Stimulated activated CD8-positive, alpha-beta memory T cell treated with anti-CD3 and anti-CD28 coated beads, Interleukin-7, amount 100 ng/mL, for 4 hours (primary cell): Measurements from ENCODE around the gene KLF6.
A peak's percentile ranks its signal among the peaks of the same experiment; 100 is the strongest.

Experiments used
- DNase-seq, 2 donors: peaks; one replicate each; pipeline ENCODE4 v3.0.0-alpha.2; 2020; ENCODE audit warnings: low read depth in 2 of 2

Gene KLF6

DNA sequence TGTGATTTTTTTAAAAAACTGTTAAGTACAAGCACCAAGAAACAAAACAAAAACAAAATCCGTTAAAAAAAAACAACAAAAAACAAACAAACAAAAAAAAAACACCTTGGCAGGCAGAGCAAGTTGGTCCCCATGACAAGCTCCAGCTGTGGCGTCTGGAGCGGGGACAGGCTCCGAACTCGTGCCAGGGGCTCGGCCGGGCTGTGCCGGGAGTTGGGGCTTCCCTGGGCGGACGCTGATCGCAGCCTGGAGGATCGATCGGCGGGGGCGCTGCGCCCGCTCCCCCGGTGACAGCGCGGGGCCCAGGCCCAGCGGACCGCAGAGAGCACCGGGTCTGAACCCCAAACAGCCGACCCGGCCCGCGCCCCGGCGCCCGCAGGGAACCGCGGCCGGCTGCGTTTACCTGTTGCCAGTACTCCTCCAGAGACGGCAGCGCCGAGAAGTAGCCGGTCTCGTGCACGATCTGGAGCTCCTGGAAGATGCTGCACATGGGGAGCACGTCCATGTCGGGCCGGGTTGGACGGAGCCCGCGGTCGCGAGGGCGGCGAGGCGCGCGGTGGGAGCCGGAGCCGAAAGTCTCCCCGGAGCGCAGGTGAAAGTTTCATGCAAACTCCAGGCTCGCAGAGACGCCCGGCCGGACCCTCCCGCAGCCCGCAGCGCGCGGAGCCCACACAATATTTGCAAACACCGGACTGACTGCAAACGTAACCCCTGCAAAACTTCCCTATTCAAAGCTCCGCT, at the start of gene KLF6:
Gene KLF6 (minus strand): TSS at position 700 of the 741 bp plus-strand sequence. CDS start 195 bp downstream, at position 505.
- DNase-seq = no peak

DNA sequence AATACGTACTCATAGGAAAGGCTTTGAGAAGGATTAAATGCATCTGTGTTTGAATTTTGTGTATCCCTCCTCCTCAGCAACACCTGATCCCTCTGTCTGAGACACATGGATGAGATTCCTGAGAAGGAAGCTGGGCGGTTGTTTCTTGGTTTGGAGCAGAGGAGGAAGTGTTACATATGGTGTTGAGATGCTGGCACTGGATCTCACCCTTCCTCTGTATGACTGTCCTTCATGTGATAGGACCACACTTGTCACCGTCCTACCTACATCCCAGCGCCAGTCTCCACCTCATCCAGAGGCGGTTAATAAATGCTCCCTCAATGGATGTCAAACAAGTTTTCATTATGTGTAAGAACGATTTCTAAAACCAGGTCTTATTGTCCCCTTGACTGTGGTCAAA, 49.4 kb upstream of the KLF6 start:
- no peak for DNase-seq

DNA sequence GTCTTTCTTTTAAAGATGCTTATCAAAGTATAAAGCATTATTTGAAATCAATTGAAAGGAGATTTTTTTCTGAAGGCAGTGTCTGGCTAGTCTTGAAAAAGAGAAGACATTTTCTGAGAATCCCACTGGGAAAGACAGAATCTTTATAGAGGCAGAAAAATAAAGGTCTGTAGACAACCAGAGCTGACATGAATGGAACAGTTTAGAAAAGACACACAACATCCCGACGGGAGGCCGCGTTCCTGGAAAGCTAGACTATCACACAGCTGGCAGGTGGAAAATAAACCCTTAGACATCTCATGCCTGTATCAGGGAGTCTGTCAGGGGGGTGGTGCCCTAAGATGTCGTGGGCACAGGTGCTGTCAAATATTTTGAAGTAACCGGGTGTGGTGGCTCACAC, 48.0 kb upstream of the KLF6 start:
- DNase-seq = no peak

DNA sequence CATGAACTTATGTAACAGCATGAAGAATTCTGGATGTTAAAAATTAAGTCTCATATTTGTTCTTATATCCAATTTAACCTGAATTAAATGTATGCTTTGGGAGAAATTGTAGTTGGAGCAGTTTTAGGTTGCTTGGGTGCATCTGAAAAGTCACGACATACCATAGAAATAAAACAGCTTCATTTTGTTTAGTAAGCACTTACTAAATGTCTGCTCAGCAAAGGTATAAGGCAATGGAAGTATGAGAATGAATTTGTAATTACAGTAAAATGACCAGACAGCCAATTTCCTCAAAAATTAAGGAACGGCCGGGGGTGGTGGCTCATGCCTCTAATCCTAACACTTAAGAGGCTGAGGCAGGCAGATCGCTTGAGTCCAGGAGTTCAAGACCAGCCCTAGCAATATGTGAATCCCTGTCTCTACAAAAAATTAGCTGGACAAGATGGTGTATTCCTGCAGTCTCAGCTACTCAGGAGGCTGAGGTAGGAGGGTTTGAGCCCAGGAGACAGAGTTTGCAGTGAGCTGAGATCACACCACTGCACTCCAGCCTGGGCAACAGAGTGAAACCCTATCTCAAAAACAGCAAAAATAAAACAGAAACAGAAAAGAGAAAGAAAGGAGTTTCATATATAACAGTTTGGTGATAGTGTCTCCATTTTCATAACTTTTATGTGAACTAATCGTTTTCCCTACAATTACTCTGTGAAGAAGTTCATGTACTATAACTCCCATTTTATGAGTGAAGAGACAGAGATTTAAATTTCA, 47.2 kb upstream of the KLF6 start:
- DNase-seq = no peak

DNA sequence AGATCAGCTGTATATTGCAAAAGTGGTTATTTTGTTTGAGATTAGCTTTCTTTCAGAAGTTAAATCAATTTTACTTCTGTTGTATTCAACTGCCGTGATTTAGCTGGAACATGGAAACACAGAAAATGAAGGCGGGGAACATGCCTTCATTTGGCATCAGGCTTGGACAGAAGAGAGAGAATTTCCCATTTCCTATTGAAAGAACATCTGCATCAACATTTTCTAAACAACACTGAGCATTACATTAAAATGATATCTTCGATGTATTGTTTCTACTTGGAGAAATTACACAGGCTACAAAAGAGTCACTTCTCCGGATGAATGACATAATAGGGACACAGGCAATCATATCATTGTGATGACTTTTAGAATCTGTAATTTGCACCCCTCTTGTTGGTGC, 46.6 kb upstream of the KLF6 start:
- no peak for DNase-seq

DNA sequence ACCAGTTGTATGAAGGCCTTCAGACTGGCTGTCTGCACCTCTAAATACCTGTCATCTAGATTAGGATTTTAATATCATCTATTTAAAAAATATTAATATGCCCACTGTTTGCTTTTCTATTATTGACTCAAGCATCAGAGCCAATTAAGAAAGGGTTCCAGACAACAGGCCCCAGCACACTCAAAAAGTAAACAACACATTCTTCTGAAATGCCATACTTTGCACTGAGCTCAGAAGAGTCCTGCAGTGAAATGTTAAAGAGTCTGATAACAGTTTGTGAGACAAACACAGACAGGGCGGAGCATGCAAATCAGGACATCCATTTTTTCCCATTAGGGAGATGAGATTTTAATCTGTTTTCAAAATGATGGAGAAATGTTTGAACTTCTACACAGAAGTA, 45.9 kb upstream of the KLF6 start:
- DNase-seq = no peak

DNA sequence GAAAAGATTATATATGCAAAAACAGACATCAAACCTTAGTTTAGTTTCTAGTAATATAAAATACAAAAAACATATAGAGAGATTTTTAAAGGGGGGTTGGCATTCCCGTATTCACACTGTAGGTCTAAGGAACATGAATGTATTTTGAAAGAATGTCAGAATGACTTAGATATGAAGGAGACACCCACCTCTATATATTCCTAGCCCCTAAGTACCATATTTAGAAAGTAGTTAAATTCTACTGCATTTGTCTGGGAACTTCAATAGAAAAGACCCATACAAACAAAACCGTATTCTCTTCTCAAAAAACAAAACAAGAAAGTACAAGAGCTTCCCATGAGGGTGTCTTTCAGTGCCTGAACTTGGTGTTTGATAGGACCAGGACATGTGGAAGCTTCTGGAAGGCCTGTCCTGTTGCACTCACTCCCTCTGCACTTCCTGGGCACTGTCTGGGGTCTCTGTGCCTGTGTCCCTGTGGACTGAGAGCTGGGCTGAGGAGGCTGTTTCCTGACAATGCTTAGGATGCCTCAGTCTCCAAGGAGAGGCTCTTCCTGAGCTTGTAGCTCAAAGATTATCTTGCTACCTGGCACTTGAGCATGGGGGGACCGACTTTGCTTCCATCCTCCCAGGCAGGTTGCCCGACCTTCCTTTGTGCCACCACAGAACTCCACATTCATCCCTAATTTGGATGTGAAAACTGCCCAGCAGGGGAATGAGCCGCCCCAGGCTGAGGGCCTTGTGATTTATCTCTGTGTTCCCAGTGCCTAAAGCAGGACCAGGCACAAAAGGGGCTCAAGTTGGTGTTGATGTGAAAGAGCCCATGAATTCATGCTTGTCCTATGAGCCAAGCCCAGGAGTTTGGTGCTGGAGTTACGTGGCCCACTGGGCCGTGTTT, 44.4 kb upstream of the KLF6 start:
- DNase-seq = no peak

DNA sequence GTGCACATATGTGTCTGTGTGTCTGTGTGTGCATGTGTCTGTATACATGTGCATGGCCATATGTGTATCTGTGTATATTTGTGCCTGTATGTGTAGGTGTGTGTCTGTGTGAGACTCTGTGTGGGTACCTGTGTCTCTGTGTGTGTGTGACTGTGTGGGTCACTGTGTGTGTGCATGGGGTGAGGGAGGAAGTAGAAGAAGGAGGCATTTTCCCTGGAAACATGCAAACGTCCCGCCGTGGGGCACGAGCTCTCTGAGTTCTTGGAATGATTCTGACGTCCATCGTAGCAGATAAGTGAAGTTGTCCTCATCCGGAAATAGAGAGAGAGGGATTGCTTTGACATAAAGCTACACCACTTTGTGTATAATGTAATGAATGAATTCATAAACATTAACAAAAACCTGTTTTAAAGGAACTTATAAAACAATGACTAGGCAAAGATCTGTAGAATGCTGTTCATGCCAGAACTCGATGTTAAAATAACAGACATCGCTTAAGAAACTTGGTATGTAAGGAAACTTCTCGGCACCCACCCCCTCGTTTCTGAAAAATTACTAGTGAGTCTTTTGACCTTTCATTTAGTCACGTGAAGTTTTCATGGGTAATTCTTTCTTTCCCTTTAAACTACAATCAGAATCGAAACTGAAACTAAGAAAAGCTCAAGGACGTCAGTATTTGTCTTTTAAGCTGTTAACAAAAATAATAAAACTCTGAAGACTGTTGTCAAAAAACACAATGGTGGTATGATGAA, 43.6 kb upstream of the KLF6 start:
- peak; percentile 41 to 50 for DNase-seq

DNA sequence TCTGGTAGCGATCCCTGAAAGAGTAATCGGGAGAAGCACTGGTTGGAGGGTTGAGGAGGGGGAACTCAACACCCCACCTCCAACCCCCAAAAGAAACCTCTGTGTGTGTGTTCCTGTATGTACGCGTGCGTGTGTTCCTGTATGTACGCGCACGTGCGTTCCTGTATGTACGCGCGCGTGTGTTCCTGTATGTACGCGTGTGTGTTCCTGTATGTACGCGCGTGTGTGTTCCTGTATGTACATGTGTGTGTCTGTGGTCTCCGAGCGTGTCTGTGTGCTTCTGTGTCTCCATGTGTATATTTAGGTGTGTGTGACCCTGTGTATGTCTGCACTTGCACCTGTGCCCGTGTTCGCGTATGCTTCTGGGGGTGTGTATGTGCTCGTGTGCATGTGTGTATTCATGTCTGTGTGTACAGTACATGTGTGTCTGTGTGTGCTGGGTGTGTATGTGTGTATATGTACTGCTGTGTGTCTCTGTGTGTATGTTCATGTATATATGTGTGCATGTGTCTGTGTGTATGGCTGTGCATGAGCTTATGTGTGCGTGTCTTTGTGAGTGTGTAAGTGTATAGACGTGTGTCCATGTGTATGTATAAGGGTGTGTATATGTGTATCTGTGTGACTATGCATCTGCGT, 42.9 kb upstream of the KLF6 start:
- DNase-seq = no peak

DNA sequence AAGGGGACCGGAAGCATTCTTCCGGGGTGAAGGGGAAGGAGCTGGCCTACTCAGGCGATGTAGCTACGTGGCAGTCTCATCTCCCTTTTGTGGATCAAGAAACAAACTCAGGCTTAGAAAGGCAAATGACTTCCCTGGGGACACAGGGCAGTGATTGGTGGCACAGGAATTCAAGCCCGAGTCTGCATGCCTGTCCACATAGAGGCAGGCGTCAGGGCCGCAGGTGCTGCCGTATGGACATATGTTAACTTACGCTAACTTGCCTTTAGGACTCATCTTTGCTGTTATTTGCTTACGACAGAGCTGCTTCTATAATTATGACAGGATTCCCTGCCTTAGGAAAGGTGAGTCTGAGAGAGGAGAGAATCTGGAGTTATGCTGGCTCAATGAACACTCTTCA, 42.3 kb upstream of the KLF6 start:
- no peak for DNase-seq

DNA sequence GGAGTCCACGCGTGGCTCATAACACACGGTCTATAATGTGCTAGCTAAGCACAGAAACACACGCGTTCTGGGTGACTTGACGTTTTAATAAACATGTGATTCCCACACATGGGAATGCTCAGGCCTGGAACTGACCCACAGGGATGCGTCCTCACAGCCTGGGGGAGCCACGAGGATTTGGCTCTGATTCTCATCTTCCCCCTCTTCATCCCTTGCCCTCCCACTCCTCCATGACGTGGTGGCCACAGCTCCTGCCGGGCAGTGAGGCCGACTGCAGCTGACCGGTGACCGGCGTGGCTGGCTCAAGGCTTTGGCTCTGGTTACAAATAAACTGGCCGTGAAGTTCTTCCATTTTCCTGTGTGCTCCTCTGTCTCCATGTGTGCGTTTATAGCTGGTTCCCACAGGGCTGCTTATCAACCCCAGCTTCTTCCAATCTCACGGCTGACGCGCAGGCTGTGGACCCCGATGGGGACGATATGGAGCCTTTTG, 40.9 kb upstream of the KLF6 start:
- no peak for DNase-seq

DNA sequence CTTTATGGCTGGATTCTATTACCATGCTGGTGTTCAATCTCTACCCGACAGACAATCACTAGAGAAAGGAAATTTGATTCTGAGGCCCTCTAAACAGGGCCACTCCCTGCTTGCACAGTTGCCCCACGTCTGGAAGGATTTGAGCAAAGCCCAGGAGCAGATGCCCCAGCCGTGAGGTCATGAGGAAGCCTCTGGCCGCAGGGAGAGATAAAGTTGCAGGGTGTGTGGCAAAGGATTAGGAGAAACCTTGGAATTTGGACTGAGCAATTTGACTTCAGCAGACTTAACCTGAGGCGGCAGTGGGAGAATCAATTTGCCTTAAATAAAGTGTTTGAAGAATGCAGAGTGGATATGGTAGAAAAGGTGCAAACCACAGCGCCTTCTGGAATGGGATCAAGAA, 40.2 kb upstream of the KLF6 start:
- no peak for DNase-seq

DNA sequence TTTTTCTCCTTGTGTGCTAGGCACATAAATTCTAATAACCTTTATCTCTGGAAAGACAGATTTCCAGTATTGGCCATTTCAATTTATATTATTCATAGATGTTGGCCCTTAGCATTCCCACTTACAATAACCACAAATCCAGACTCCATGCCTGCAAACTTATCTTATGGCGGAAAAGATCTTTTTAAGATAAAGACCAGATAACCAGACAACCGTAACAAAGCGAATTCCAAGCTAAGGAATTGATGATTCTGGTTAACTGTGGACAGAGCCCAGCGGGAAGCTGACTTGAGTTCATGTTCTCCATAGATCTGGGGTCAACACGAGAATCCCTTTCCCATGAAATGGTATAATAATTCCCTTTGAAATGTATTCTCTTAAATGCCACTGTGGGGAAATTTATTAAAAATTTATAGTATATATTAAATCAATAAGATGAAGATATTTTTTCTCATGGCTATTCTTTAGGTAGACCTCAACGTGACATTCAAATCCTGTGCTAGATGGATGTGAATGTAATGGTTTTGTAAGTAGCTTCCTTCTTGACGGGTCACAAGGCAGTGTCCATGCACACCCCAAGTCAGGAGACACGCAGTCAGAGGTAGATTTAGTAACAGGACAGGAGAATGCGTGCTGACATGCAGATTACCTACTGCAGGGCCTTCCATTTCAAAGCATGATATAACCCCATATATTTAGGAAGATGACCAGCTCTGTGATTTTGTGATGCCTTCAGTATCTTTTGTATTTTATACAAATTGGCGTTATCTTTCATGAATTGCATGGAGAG, 37.7 kb upstream of the KLF6 start:
- no peak for DNase-seq

DNA sequence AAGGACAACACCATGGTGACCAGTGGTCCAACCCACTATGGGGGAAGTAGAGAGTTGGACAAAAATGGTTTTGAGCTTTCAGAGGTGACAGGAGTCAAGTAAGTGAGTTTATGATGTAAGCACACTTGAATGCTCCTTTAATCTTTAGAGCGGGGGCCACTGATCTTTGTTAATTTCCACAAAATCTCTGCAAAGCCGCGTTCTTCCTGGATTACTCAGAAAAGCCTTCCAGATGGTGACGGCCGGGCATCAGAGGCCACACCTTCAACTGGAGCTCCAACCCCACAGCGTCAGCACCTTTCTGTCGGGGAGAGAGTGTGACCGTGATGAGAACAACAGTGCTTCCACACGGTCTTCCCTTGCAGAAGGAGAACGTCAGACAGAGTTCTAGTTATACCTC, 35.2 kb upstream of the KLF6 start:
- no peak for DNase-seq

DNA sequence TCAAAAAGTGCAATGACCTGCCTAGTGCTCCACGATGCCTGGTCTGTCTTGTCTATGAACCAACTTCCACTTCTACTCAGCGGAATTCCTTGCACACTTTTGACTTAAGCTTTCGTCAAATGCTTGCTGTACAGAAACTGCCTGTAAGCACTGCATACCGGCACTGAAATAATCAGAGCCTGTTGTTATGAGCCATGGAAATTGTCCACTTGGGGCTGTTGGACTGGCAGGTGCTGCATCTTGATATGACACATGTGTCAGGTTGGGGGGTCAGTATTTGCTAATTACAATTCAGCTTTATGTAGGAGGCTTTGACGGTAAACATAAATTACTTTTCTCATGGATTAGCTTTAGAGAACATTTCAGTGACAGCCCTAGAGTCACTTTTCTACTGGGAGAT, 32.0 kb upstream of the KLF6 start:
- DNase-seq = no peak

DNA sequence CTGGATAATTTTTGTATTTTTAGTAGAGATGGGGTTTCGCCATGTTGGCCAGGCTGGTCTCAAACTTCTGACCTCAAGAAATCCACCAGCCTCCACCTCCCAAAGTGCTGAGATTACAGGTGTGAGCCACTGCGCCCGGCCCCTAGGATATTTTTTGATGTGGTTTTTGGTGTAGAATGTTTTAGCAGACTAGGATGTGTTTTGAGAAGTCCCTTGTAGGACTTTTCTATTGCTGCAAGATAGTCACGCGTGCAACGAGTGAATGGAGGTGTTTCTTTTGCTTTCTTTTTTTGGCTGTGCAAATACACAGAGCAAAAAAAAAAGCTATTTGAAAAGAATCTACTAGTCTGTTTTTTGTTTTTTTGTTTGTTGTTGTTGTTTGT, 29.8 kb upstream of the KLF6 start:
- DNase-seq = no peak

DNA sequence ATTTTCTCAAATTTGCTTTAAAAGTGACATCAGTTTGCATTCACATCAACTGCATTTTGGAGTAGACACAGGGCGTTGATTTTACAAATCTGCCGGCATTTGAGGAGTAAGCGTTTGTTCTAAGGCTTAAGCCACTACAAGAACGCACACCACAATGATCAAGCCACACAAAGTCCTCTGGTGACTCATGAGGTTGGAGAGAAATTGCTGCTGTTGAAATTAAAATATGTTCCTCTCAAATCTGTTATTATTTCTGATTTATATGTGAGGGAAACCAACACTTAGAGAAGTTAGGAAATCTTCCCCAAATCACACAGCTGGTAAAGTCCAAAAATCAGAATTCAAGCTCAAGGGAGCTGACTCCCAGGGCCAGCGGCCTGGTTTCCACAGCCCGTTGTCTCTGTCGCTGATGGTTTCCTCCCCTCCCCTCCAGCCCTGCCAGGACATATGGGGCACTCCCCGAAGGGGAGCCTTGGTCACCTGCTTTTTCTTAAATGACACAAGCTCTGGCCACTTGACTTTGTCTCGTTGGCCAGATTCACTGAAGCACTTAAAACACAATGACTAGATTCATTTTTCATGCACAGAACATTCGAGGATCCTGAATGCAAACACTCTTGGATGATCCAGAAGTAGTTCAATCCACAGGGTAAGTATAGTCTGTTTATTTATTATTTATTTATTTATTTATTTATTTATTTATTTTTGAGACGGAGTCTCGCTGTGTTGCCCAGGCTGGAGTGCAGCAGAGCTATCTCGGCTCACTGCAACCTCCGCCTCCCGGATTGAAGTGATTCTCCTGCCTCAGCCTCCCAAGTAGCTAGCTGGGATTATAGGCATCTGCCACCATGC, 29.2 kb upstream of the KLF6 start:
- DNase-seq = no peak

DNA sequence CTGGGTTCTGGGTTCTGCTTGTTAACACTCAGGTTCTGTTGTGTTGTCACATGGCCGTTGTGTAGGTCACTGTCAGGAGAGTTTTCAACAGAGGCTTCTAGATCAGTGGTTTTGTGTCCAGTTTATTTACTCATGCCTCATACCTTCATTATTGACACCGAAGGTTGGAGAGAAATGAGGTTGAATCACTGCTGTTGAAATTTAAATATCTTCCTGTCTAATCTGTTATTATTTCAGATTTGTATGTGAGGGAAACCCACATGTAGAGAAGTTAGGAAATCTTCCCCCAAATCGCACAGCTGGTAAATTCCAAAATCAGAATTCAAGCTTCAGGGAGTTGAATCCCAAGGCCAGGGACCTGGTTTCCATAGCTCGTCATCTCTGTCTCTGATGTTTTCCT, 28.3 kb upstream of the KLF6 start:
- DNase-seq = no peak

DNA sequence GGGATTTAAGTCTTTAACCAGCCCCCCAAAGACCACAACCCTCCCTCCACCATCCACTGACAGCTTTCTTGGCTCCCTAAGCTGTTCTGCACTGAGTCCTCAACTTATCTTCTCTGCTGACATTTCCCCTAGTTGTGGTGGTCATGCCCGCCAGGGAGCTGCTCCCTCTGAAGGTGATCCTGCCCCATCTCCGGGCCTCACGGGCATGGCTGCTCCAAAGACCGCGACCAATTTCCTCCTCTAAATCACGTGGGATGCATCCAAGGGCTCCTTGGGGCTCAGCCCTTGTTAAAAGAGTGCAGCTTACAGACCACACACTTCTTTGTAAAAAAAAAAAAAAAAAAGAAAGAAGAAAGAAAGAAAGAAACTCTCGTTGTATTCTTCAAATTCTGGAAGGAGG, 27.1 kb upstream of the KLF6 start:
- DNase-seq = no peak
